SU-DHL-6 (cell line): ENCODE data around the gene MAIP1.

Experiments used
- H2AFZ ChIP-seq: fragments of 200-600 bp; sonication (generic); 2 replicates; pipeline ENCODE4 v1.6.1; 2014; ENCODE audit warnings: low read depth, mild to moderate bottlenecking, moderate library complexity, mixed read lengths, antibody characterized with exemption, low read length; ENCODE audit not compliant: severe bottlenecking
- H3F3A ChIP-seq: fragments of 200-600 bp; shearing (Covaris generic); 2 replicates; pipeline ENCODE4 v1.6.0; 2016; ENCODE audit warnings: antibody characterized with exemption, mild to moderate bottlenecking; ENCODE audit not compliant: insufficient read depth
- H3K27ac ChIP-seq: fragments of 200-600 bp; sonication (generic); 2 replicates; pipeline ENCODE4 v1.5.1; 2016; ENCODE audit warnings: low read depth, mild to moderate bottlenecking, low read length, moderate library complexity, mixed read lengths
- H3K27me3 ChIP-seq: fragments of 200-600 bp; sonication (generic), shearing (Covaris generic); 2 replicates; pipeline ENCODE4 v1.6.0; 2014; ENCODE audit warnings: mild to moderate bottlenecking, low read length
- H3K36me3 ChIP-seq: fragments of 200-600 bp; sonication (generic); 2 replicates; pipeline ENCODE4 v1.6.1; 2014; ENCODE audit warnings: mild to moderate bottlenecking, low read length, mixed read lengths
- H3K4me2 ChIP-seq: fragments of 300-600, 200-600 bp; shearing (Covaris generic), sonication (generic); 2 replicates; pipeline ENCODE4 v1.6.0; 2014; ENCODE audit warnings: low read length, low read depth, mild to moderate bottlenecking; ENCODE audit not compliant: poor library complexity, severe bottlenecking
- H3K4me3 ChIP-seq: fragments of 200-600 bp; sonication (generic); 2 replicates; pipeline ENCODE4 v1.5.1; 2014; ENCODE audit warnings: antibody characterized with exemption, low read length, mild to moderate bottlenecking, mixed read lengths; ENCODE audit not compliant: insufficient read depth, poor library complexity, severe bottlenecking
- H3K79me2 ChIP-seq: fragments of 200-600 bp; sonication (generic); 2 replicates; pipeline ENCODE4 v1.6.1; 2014; ENCODE audit warnings: mild to moderate bottlenecking, low read length, moderate library complexity; ENCODE audit not compliant: insufficient read depth
- H3K9ac ChIP-seq: fragments of 200-600 bp; sonication (generic); 2 replicates; pipeline ENCODE4 v1.7.0; 2014; ENCODE audit warnings: mild to moderate bottlenecking, low read length
- H3K9me2 ChIP-seq: fragments of 200-600 bp; sonication (generic); replicated peaks from 2 replicates; pipeline ENCODE4 v1.6.1; 2014; ENCODE audit warnings: low read length; ENCODE audit not compliant: insufficient read depth
- H3K9me3 ChIP-seq: fragments of 200-600 bp; sonication (generic); 2 replicates; pipeline ENCODE4 v1.6.1; 2014; ENCODE audit warnings: low read length, mixed read lengths; ENCODE audit not compliant: insufficient read depth
- H4K20me1 ChIP-seq: fragments of 200-600 bp; sonication (generic); 2 replicates; pipeline ENCODE4 v1.6.1; 2014; ENCODE audit warnings: low read depth, mild to moderate bottlenecking, antibody characterized with exemption, low read length, moderate library complexity, mixed read lengths
- CTCF ChIP-seq: fragments of 200-600 bp; sonication (generic); IDR thresholded peaks from one replicate; pipeline ENCODE4 v1.5.1; 2017; ENCODE audit warnings: antibody characterized with exemption, mild to moderate bottlenecking, low read length, moderate library complexity; ENCODE audit not compliant: insufficient read depth, poor library complexity, severe bottlenecking
- EZH2phosphoT487 ChIP-seq: fragments of 200-600 bp; sonication (generic), shearing (Covaris generic); conservative IDR thresholded peaks from 2 replicates; pipeline ENCODE4 v1.6.1; 2018; ENCODE audit warnings: mild to moderate bottlenecking, antibody characterized with exemption, low read length, moderate library complexity, mixed read lengths

MAIP1 gene

GRCh38 chr2:199914372-199914958, 40.9 kb upstream of the MAIP1 start:
- Histone ChIP-seq H2AFZ (no peak overlapping the region), H3K27me3 (no peaks in the 10 kb centered on the region), H3K27ac (no peak overlapping the region), H3K79me2 (peaks cover 86% of the 10 kb centered on the region), H3K4me2 (peak overlapping the region; percentile 48), H3F3A (no peaks in the 10 kb centered on the region), H3K9me2 (no peaks in the 10 kb centered on the region), H3K4me3 (no peak overlapping the region), H3K9me3 (peaks cover 12% of the 10 kb centered on the region; the same call in 1 of the 2 replicates), H4K20me1 (peaks cover 3% of the 10 kb centered on the region; the same call in 1 of the 2 replicates), H3K36me3 (peaks cover 38% of the 10 kb centered on the region), H3K9ac (no peak overlapping the region)
- TF ChIP-seq CTCF, result no peak
- no peak for TF ChIP-seq EZH2phosphoT487

GRCh38 chr2:199916980-199917379, 38.4 kb upstream of the MAIP1 start:
- Histone ChIP-seq H3K9me2 (no peaks in the 10 kb centered on the region), H3F3A (no peaks in the 10 kb centered on the region), H4K20me1 (peaks cover 8% of the 10 kb centered on the region), H2AFZ (no peak overlapping the region), H3K36me3 (peaks cover 38% of the 10 kb centered on the region), H3K27ac (no peak overlapping the region), H3K9ac (no peak overlapping the region), H3K9me3 (peaks cover 12% of the 10 kb centered on the region; the same call in 1 of the 2 replicates), H3K4me2 (no peak overlapping the region), H3K4me3 (no peak overlapping the region), H3K27me3 (no peaks in the 10 kb centered on the region), H3K79me2 (peaks cover 89% of the 10 kb centered on the region)
- TF ChIP-seq CTCF (no peak), EZH2phosphoT487 (no peak)

- H3K9ac ChIP-seq, result no peak overlapping the region
- peaks cover 23% of the 10 kb centered on the region for H3F3A ChIP-seq
- H3K27ac ChIP-seq, result no peak overlapping the region
- H3K9me2 ChIP-seq, result no peaks in the 10 kb centered on the region
- no peak for TF ChIP-seq CTCF
- TF ChIP-seq EZH2phosphoT487, result no peak
- H2AFZ ChIP-seq, result no peak overlapping the region
- H4K20me1 ChIP-seq, result peaks cover 13% of the 10 kb centered on the region; the same call in 1 of the 2 replicates
- H3K36me3 ChIP-seq, result peaks cover 28% of the 10 kb centered on the region; the same call in 1 of the 2 replicates
- H3K27me3 ChIP-seq, result no peaks in the 10 kb centered on the region
- H3K4me2 ChIP-seq, result no peak overlapping the region
- H3K4me3 ChIP-seq, result no peak overlapping the region
- H3K79me2 ChIP-seq, result peaks cover 75% of the 10 kb centered on the region
- H3K9me3 ChIP-seq, result no peaks in the 10 kb centered on the region
These were observed 32.5 kb upstream of the MAIP1 start for GRCh38 chr2:199922856-199923255.
